Mesothelial cell of epicardium (in vitro differentiated cells): ENCODE results near the gene SAAL1. TPM values are rescaled to one million over a fixed set of nuclear protein-coding genes. Genes with fewer than 3 reads are reported as not detected.

Experiments used
- DNase-seq, 2 experiments: peaks; one replicate each; pipeline ENCODE4 v3.0.0; 2021; ENCODE audit warnings: low spot score in 2 of 2; ENCODE audit not compliant: unreplicated experiment in 2 of 2
- H3K27ac Mint-ChIP-seq: 2 replicates; pipeline ENCODE4 v1.8.0; 2021; ENCODE audit warnings: mixed read lengths
- H3K27me3 Mint-ChIP-seq: 2 replicates; pipeline ENCODE4 v1.8.0; 2021; ENCODE audit warnings: low read depth, mixed read lengths
- H3K36me3 Mint-ChIP-seq: 2 replicates; pipeline ENCODE4 v1.8.0; 2021; ENCODE audit warnings: mixed read lengths
- H3K4me1 Mint-ChIP-seq: 2 replicates; pipeline ENCODE4 v1.8.0; 2021; ENCODE audit warnings: mixed read lengths
- H3K4me3 Mint-ChIP-seq: 2 replicates; pipeline ENCODE4 v1.8.0; 2021; ENCODE audit warnings: mild to moderate bottlenecking, moderate library complexity, mixed read lengths
- H3K9me3 Mint-ChIP-seq: 2 replicates; pipeline ENCODE4 v1.8.0; 2021; ENCODE audit warnings: mixed read lengths
- CTCF ChIP-seq: fragments of 200-600 bp; sonication (generic); IDR thresholded peaks from one replicate; pipeline ENCODE4 v1.5.0; 2021; ENCODE audit warnings: antibody characterized with exemption; ENCODE audit not compliant: unreplicated experiment
- total RNA-seq: library from RNA; stranded (reverse); gene quantifications from 3 replicates; pipeline ENCODE4 v1.2.1, GENCODE V29; 2021

The SAAL1 gene
- total RNA-seq, 1 donor from 2014 or later = 28.5 TPM

GRCh38 chr11:18100926-18101656, 4.8 kb downstream of the SAAL1 start:
- Mint-ChIP-seq H3K36me3 (peaks cover 36% of the 10 kb centered on the region), H3K4me1 (peaks cover 10% of the 10 kb centered on the region), H3K27me3 (no peaks in the 10 kb centered on the region), H3K9me3 (peaks cover 5% of the 10 kb centered on the region), H3K4me3 (no peak overlapping the region), H3K27ac (no peak overlapping the region)
- TF ChIP-seq CTCF = no peak
- DNase-seq = no peak

- H3K27ac Mint-ChIP-seq = no peak overlapping the region
- H3K36me3 Mint-ChIP-seq = peaks cover 20% of the 10 kb centered on the region
Measured at GRCh38 chr11:18093959-18094358, 11.9 kb downstream of the SAAL1 start.

GRCh38 chr11:18091731-18092130, 14.2 kb downstream of the SAAL1 start:
- no peak for DNase-seq
- Mint-ChIP-seq H3K9me3 (no peaks in the 10 kb centered on the region), H3K4me1 (no peaks in the 10 kb centered on the region), H3K36me3 (peaks cover 32% of the 10 kb centered on the region), H3K4me3 (no peak overlapping the region), H3K27ac (no peak overlapping the region), H3K27me3 (no peaks in the 10 kb centered on the region)
- no peak for TF ChIP-seq CTCF

More at GRCh38 chr11:18093959-18094358, 11.9 kb downstream of the SAAL1 start:
- Mint-ChIP-seq H3K27me3 (no peaks in the 10 kb centered on the region), H3K9me3 (no peaks in the 10 kb centered on the region), H3K4me3 (no peak overlapping the region), H3K4me1 (no peaks in the 10 kb centered on the region)
- no peak for TF ChIP-seq CTCF
- DNase-seq = no peak

- no peak for DNase-seq
- peaks cover 27% of the 10 kb centered on the region for H3K36me3 Mint-ChIP-seq
- H3K9me3 Mint-ChIP-seq = no peaks in the 10 kb centered on the region
- no peak overlapping the region for H3K27ac Mint-ChIP-seq
- no peak for TF ChIP-seq CTCF
- no peak overlapping the region for H3K4me3 Mint-ChIP-seq
- no peaks in the 10 kb centered on the region for H3K4me1 Mint-ChIP-seq
- no peaks in the 10 kb centered on the region for H3K27me3 Mint-ChIP-seq
Measured at GRCh38 chr11:18088966-18089365, 16.9 kb downstream of the SAAL1 start.

GRCh38 chr11:18088366-18088765, 17.5 kb downstream of the SAAL1 start:
- Mint-ChIP-seq H3K4me1 (no peaks in the 10 kb centered on the region), H3K4me3 (no peak overlapping the region), H3K27ac (no peak overlapping the region), H3K9me3 (no peaks in the 10 kb centered on the region), H3K36me3 (peaks cover 29% of the 10 kb centered on the region), H3K27me3 (no peaks in the 10 kb centered on the region)
- DNase-seq = no peak
- TF ChIP-seq CTCF = no peak
